HG02840 (cell line): ENCODE measurements around the gene ZBTB7B.

ENCODE experiments used
- ATAC-seq: cut with Tn5 transposase; IDR thresholded peaks from one replicate; pipeline ENCODE4 v1.9.1; 2021; ENCODE audit warnings: mild to moderate bottlenecking, moderate library complexity, moderate number of reproducible peaks; ENCODE audit not compliant: unreplicated experiment, low FRiP score

Gene ZBTB7B

GRCh38 chr1:155001675-155002463, 733 bp upstream of the ZBTB7B start:
- ATAC-seq: peak; percentile 54

DNA sequence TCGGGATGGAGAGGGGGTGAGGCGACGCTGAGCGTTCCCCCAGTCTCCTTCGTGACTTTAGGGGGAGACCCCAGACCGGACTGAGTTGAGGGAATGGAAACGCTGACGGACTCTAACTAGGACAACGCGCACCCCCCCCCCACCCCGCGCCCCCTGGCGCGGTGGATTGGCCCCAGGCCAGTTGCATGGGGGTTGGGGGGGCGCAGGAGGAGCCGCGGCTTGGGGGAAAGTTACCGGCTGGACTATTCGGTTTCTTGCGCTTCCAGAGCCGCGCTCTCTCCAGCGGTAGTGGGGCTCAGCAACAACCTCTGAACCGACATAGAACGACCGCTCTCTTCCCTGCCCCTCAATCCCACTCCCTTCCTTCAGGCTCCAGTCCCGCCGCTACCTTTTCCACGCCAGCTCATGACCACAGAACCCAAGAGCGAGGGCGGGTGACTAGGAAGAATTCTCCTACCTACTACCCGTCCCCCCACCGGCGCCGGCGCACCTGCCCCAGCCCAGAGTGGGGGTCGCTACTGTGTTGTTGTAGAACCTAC, 694 bp downstream of the ZBTB7B start:
- no peak for ATAC-seq

DNA sequence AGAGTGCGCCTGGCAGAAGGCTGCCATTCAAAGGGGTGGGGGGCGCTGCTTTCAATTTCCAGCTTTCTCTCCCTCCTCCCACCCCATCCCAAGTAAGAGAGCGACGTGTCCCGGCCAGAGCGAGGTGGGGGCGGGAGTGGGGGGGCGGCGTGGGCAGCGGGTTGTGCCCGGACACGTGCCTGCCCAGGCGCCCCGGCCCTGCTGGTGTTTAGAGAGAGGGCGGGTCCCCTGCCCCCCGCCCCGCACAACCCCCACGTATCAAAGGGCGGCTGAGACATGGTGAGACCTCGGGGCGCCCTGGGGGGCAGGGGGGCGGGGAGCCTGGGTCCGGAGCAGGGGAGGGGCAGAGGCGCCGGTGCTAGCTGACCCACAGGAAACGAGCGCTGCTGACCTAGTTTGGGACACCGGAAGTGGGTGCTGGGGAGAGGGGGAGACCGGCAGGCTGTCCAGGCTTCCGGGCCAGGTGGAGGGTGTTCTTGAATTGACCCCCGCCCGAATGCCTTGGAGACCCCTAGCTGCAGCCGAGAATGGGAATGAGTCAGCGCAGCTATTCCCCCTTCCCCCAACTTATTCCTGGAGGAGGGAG, 1.3 kb downstream of the ZBTB7B start:
- ATAC-seq: no peak

DNA sequence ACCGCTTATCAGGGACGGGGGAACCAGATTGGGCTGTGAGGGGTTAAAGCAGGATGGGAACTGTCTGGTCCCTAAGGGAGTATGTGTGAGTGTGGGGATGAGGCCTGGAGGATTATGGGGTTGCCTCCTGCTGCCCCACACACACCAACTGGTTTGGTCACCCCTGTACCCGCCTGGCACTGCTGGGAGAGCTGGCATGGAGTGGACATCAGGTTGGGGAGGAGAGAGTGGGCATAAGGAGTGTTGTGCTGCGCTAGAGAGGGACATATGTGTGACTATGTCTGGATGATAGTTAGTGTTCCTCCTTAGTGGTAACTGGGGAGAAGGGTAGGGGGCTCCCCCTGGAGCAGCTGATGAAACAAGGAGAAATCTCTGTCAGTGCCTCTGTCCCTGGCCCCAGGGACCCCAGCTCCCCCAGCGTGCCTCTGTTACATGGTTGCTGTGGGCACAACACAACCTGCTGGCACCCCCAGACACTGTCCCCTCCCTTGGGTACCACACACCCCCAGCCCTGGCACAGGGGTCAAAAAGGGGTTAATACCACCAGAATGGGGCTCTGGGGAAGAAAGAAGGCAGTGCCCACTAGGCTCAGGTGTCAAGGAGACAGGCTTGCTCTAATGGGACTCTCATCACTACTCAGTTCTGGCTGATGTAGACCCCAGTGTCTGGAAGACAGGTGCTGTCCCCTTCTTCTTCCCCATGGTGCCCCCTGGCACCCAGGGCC, 1.9 kb downstream of the ZBTB7B start:
- ATAC-seq: no peak

DNA sequence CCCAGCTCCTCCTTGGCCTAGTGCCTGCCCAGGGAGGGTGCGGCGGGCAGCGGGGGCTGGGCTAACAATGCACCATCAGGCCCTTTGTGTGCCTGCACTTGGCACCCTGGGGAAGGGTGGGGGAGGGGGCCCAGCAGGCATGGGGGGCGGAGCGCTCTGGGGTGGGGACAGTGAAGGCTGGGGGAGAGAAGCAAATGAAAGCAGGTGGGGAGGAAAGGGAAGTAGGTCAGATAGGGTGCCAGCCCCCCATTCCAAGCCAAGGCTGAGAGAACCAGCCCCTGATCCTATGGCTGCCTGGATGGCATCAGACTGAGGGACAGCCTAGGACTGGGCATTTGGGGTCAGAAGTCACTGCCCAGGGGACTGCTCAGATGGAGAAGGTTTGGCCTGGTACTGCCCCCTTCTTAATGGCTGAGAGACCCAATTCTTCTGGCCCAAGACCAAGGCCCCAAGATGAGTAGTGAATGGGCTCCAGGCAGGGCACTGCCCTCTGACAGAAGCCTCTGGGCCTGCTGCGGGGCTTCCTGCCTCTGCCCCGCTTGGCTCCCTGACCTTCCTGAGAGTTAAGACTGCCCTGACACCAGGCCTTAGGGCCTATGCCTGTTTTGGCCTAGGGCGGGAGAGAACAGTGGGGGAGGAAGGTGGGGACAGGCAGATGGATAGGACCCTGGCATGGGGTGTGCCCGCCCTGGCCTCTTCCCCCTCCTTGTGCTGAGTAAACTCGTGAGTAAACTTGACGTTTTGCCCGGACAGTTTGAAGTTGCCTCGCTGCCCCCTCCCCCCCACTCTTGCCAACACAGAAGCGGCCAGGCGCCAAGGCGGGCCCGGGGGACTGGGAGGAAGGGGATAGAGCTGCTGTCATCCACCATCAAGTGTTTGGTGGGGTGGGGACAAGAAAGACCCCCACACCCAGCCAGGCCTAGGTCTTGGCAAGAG, 2.7 kb downstream of the ZBTB7B start:
- ATAC-seq: no peak

DNA sequence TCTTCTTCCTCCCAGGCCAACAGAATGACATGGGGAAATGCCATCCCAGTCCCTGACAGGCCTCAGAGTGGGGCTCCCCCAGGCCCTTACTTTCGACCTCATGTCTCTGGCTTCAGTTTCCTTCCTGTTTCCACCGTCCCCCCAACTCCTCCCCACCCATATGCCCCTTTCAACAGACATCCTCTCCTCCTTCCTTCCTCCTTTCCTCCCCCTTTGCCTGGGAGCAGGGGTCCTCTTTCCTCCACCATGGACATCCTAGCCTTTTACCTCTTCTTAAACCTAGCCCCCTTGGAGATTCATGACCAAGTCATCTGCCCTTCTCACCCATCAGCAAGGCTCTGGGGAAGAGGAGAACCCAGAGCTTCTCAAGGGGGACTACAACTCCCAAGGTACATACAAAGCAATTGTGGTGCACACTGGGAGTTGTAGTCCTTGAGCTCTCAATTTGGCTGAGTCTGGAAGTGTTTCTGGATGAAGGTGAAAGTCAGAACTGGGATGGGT, 4.0 kb downstream of the ZBTB7B start:
- no peak for ATAC-seq

DNA sequence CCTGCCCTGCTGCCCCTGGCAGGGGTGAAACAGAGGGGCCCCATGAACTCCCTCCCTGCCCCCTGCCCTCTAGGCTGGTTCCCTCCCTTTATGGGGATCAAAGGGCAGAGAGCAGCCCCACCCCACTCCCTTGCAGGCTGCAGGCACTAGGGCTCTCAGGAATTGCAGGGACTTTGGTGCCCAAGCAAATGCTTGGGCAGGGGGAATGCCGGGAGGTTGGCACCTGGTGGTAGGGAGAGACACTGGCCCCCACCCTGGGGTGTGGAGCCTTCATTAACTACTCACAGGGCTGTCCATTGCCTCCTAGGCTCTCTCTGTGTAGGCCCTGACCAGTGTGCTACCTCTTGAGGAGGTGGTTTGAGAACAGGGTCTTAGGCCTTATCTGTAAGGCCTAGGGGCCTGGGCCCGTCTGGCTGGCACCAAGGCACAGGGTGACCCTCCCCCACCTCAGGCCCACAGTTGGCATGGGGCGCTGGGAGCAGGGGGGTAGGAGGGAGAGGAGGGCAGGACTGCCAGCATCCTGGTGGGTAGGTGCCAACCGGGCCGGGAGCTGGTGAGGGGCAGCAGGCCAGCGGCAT, 4.7 kb downstream of the ZBTB7B start:
- no peak for ATAC-seq

DNA sequence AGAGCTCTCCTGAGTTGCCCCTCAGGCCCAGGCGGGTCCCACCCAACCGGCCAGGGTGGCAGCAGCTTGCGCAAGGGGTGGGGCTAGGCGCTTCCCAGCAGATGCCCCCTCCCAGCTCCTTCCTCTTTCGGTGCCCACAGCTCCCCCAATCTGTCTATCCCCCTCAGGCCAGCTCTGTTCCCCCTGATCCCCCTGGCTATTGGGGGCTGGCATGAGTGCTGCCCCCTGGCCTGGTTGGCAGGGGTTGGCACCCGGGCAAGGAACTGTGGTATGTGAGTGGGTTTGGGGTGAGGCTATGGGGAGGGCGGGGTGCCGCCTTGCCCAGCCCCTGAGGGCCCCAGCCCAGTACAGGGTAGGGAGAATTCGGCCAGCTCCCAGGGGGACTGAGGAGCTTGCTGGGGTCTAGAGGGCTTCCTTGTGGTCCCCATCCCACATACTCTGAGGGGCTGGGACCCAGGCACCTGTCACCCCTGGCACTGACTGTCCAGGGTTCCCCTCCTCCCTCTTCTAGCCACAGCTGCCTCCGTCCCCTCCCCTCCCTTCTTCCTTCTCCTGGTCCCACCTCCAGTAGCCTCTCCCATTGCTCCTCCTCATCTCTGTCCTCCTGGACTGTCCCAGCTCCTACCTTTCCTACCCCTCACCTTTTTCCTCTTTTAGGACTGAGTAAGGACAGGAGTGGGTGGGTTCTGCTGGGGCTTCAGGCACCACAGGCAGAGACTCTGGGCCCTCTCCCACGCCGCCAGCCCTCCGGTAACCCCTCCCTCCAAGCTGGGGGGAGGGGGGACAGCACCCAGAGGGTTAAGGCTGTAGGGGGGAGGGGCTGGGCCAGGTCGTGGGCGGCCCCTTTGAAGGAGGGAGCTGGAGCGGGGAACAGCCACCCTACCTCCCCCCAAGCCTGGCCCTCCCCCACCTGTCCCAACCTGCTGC, 5.7 kb downstream of the ZBTB7B start:
- no peak for ATAC-seq

- no peak for ATAC-seq
Observed at GRCh38 chr1:155009221-155009711, 6.7 kb downstream of the ZBTB7B start.

DNA sequence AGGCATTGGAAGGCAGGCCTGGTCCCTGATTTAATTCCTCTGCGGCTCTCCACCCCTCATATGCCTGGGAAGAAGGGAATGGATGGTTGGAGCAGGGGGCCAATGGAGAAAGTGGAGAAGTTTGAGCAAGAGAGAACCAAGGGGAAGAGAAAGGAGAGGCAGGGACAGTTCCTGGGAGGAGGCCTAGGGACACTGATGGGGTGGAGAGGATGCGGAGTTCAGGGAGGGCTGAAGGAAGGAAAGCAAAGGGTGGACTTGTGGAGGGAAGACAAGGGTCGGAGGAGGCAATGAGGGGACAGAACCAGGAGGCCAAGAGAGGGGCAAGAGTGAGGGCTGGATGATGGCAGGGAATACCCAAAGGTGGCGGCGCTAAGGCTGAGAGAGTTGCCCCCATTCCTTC, 7.1 kb downstream of the ZBTB7B start:
- ATAC-seq: no peak

- ATAC-seq: no peak
Observed at GRCh38 chr1:155010211-155010918, 7.8 kb downstream of the ZBTB7B start.

GRCh38 chr1:155011004-155011416, 8.4 kb downstream of the ZBTB7B start:
- no peak for ATAC-seq

DNA sequence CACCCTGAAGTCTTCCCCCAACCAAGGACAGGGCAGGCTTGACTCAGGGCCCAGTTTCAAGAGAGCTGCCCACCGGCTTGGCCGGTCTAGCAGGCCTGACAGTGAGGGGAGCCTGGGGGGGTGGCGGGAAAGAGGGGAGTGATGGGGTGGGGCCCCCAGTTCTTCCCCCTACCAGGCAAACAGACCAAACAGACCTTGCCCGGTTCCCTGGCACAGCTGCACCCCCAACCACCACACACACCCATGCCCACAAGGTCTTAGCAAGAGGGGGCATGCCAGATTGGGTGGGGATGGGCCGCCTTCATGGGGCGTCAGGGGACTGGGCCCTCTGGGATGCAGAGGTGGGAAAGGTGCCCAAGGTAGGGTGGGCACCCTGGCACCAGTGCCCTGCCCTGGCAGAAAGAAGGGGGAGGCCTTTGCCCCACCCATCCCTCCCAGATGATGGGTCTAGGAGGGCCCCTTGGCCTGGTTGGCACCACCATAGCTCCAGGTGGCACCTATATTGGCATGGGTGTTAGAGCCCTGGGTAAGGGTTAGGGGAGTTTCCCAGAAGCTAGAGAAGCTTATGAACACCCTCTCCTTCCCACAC, 8.9 kb downstream of the ZBTB7B start:
- no peak for ATAC-seq

- ATAC-seq: no peak
Observed at GRCh38 chr1:155012026-155012546, 9.5 kb downstream of the ZBTB7B start.

GRCh38 chr1:155012776-155013602, 10.4 kb downstream of the ZBTB7B start:
- ATAC-seq: no peak

- ATAC-seq: no peak
Observed at GRCh38 chr1:155013632-155014031, 11.0 kb downstream of the ZBTB7B start.
